Endothelial cell of umbilical vein (primary cell): ENCODE measurements around the gene CEACAM1. TPM values are rescaled to one million over a fixed set of nuclear protein-coding genes. Genes with fewer than 3 reads are reported as not detected.
"Not testable (repeated sequence)": the region's sequence is repeated elsewhere in the genome, so short reads cannot be mapped to it uniquely, and the experiment has no call there.

Experiments used
- BruUV-seq: library from RNA; stranded (reverse); fragments of 400-500 nt; replicated peaks from 2 replicates; lab custom pipeline; 2021; lab: Mats Ljungman, UMichigan
- CTCF ChIA-PET: fragments of 300-600, 350-600 bp; sonication (Branson Sonifier 250); formaldehyde crosslinking; loops from one replicate; lab custom pipeline; 2021; ENCODE audit warnings: antibody characterized with exemption, inconsistent platforms; lab: Charles Lee
- POLR2A ChIA-PET: fragments of 300-600, 350-600 bp; sonication (Branson Sonifier 250); formaldehyde crosslinking; loops from one replicate; lab custom pipeline; 2021; ENCODE audit warnings: antibody characterized with exemption, inconsistent platforms; lab: Charles Lee
- DNase-seq: peaks from one replicate; pipeline ENCODE4 v3.0.0-alpha.2; 2011; ENCODE audit warnings: low read depth, low spot score
- FAIRE-seq: peaks from 2 replicates; lab custom pipeline; 2011; peaks lifted over from hg19 to GRCh38; lab: Jason Lieb, UNC
- H2AFZ ChIP-seq: 2 replicates; pipeline ENCODE4 v1.6.0; 2012; ENCODE audit warnings: low read depth, low read length, control low read depth, inconsistent platforms
- H3K27ac ChIP-seq: 2 replicates; pipeline ENCODE4 v1.5.1; 2011; ENCODE audit warnings: low read depth, mild to moderate bottlenecking, control low read depth, low read length, moderate library complexity; ENCODE audit not compliant: insufficient read depth
- H3K27me3 ChIP-seq, 2 experiments: 2 replicates each; pipeline versions ENCODE4 v1.6.0 to v1.6.1; 2011; ENCODE audit warnings: low read length in 2 of 2, mixed read lengths in 1 of 2; ENCODE audit not compliant: control insufficient read depth in 2 of 2, insufficient read depth in 2 of 2
- H3K36me3 ChIP-seq, 2 experiments: 2 replicates in 1 of 2; 3 replicates in 1 of 2; pipeline ENCODE4 v1.5.1; 2011; ENCODE audit warnings: low read length in 2 of 2, mild to moderate bottlenecking in 1 of 2, moderate library complexity in 1 of 2; ENCODE audit not compliant: control insufficient read depth in 2 of 2, insufficient read depth in 2 of 2; ENCODE audit errors: extremely low read depth in 1 of 2
- H3K4me1 ChIP-seq: 3 replicates; pipeline ENCODE4 v1.5.1; 2011; ENCODE audit warnings: mild to moderate bottlenecking, low read length; ENCODE audit not compliant: control insufficient read depth, insufficient read depth; ENCODE audit errors: extremely low read depth
- H3K4me2 ChIP-seq: 2 replicates; pipeline ENCODE4 v1.6.1; 2011; ENCODE audit warnings: low read length, control low read depth, mixed read lengths; ENCODE audit not compliant: insufficient read depth
- H3K4me3 ChIP-seq, 3 experiments: fragments of 200-600 bp in 1 of 3; sonication (generic), shearing (Covaris generic) in 1 of 3; replicated peaks in 1 of 3; 2 replicates each; pipeline ENCODE4 v1.5.1; 2011 to 2016; ENCODE audit warnings: control low read depth in 3 of 3, low read length in 3 of 3, mild to moderate bottlenecking in 2 of 3, inconsistent platforms in 1 of 3, low read depth in 1 of 3, moderate library complexity in 1 of 3; ENCODE audit not compliant: insufficient read depth in 1 of 3
- H3K79me2 ChIP-seq: 2 replicates; pipeline ENCODE4 v1.6.0; 2012; ENCODE audit warnings: low read length, inconsistent platforms; ENCODE audit not compliant: control insufficient read depth, insufficient read depth
- H3K9ac ChIP-seq: replicated peaks from 2 replicates; pipeline ENCODE3; 2011; ENCODE audit warnings: low read length, control low read depth; ENCODE audit not compliant: insufficient read depth; ENCODE audit errors: extremely low read depth
- H3K9me1 ChIP-seq: replicated peaks from 3 replicates; pipeline ENCODE4 v1.6.0; 2011; ENCODE audit warnings: mild to moderate bottlenecking, low read length; ENCODE audit not compliant: control insufficient read depth, insufficient read depth; ENCODE audit errors: extremely low read depth
- H3K9me3 ChIP-seq: replicated peaks from 2 replicates; pipeline ENCODE4 v1.5.1; 2012; ENCODE audit warnings: low read length, inconsistent platforms; ENCODE audit not compliant: control insufficient read depth, insufficient read depth
- H4K20me1 ChIP-seq: replicated peaks from 2 replicates; pipeline ENCODE3; 2011; ENCODE audit warnings: mild to moderate bottlenecking, low read length; ENCODE audit not compliant: control insufficient read depth, insufficient read depth; ENCODE audit errors: extremely low read depth
- CTCF ChIP-seq, 2 donors: IDR thresholded peaks; 1 replicate in 1 of 2; 2 replicates in 1 of 2; pipeline ENCODE4 v1.5.1; 2011; ENCODE audit warnings: low read length in 2 of 2, mild to moderate bottlenecking in 2 of 2, moderate library complexity in 2 of 2, control low read depth in 1 of 2, inconsistent platforms in 1 of 2, low read depth in 1 of 2; ENCODE audit not compliant: insufficient read depth in 1 of 2; ENCODE audit errors: extremely low read depth in 1 of 2
- EZH2 ChIP-seq: IDR thresholded peaks from 2 replicates; pipeline ENCODE4 v1.6.1; 2012; ENCODE audit warnings: borderline replicate concordance, low read depth, mild to moderate bottlenecking, moderate library complexity, low read length, inconsistent platforms; ENCODE audit not compliant: severe bottlenecking
- JUN ChIP-seq: IDR thresholded peaks from 2 replicates; pipeline ENCODE4 v1.6.1; 2011; ENCODE audit warnings: borderline replicate concordance, low read depth; ENCODE audit not compliant: insufficient read length, insufficient read depth
- dilution Hi-C: fragments of 300-500 bp; cut with MboI; formaldehyde crosslinking; loops from one replicate; pipeline ENCODE4 v1.15.0; 2019; ENCODE audit warnings: low sequenced_read_pairs; ENCODE audit not compliant: extremely low pct_ligation_motif_present
- intact Hi-C: fragments of 100-400 bp; cut with micrococcal nuclease; formaldehyde crosslinking; loops from one replicate; pipeline ENCODE4 v1.10.0; 2022
- polyA plus RNA-seq, 4 experiments: library from polyadenylated mRNA; depleted of rRNA in 3 of 4; stranded (reverse) in 3 of 4; unstranded in 1 of 4; fragments of >200 nt; gene quantifications; 2 replicates each; pipeline versions ENCODE4 v1.2.1 to v1.2.3, GENCODE V29; 2011 to 2012; ENCODE audit warnings: missing spikeins in 1 of 4
- total RNA-seq: library from RNA; stranded (reverse); gene quantifications from 2 replicates; pipeline ENCODE4 v1.2.3, GENCODE V29; 2021

The CEACAM1 gene
- total and polyA plus RNA-seq, 2 donors (not counting 3 experiments of a cell fraction or from before 2014, with no cell fraction given): 3.5 to 3.6 TPM

- no peak overlapping the region for H2AFZ ChIP-seq
- H3K79me2 ChIP-seq: no peaks in the 10 kb centered on the region
- H3K36me3 ChIP-seq: no peaks in the 10 kb centered on the region
- DNase-seq (no peak), FAIRE-seq (no peak)
- no peaks in the 10 kb centered on the region for H4K20me1 ChIP-seq
- intact Hi-C loops (no loop called here), dilution Hi-C loops (no loop called here)
- BruUV-seq: no TSS peak
- H3K9ac ChIP-seq: no peak overlapping the region
- ChIA-PET CTCF (interaction anchor here (0.9 to 1.5 kb wide), 3 partner anchors 10 to 98 kb away, joined by 3 to 4 read pairs (median 4); partner anchors contain the start of gene CEACAM1), POLR2A (no interaction called here)
- no peak overlapping the region for H3K27ac ChIP-seq
- no peaks in the 10 kb centered on the region for H3K9me1 ChIP-seq
- H3K9me3 ChIP-seq: no peaks in the 10 kb centered on the region
- TF ChIP-seq CTCF (IDR thresholded peaks at IDR 0.05; ENCODE audit: extremely low read depth in 1 of 2, insufficient read depth in 1 of 2, low read depth in 1 of 2, low read length in 2 of 2) (no peak), JUN (no peak), EZH2 (no peak)
- no peaks in the 10 kb centered on the region for H3K27me3 ChIP-seq
- no peak overlapping the region for H3K4me3 ChIP-seq
- no peaks in the 10 kb centered on the region for H3K4me1 ChIP-seq
- no peak overlapping the region for H3K4me2 ChIP-seq
Observed at GRCh38 chr19:42538841-42539709, 10.8 kb upstream of the CEACAM1 start.

GRCh38 chr19:42535276-42535675, 7.0 kb upstream of the CEACAM1 start:
- intact Hi-C loops: not testable (repeated sequence)

More at GRCh38 chr19:42535276-42535675, 7.0 kb upstream of the CEACAM1 start:
- H2AFZ ChIP-seq, DNase-seq, CTCF ChIA-PET, FAIRE-seq, H4K20me1 ChIP-seq, POLR2A ChIA-PET, H3K9ac ChIP-seq, H3K36me3 ChIP-seq, dilution Hi-C loops, H3K4me2 ChIP-seq, BruUV-seq, H3K4me3 ChIP-seq, H3K4me1 ChIP-seq, H3K27ac ChIP-seq, H3K27me3 ChIP-seq, H3K9me3 ChIP-seq, H3K79me2 ChIP-seq, H3K9me1 ChIP-seq: not testable (repeated sequence)
